HL-60/S4 treated with phorbol 12-myristate 13-acetate at 8.2 ng/mL for 4 days and 3 days (cell line): Measurements from ENCODE around the gene FBXO30.

Source experiments
- in situ Hi-C: fragments of 300-500 bp; cut with MboI; formaldehyde crosslinking; loops from 2 replicates; pipeline ENCODE4 v1.15.0; 2022; ENCODE audit warnings: low sequenced_read_pairs

Gene FBXO30, protein sequence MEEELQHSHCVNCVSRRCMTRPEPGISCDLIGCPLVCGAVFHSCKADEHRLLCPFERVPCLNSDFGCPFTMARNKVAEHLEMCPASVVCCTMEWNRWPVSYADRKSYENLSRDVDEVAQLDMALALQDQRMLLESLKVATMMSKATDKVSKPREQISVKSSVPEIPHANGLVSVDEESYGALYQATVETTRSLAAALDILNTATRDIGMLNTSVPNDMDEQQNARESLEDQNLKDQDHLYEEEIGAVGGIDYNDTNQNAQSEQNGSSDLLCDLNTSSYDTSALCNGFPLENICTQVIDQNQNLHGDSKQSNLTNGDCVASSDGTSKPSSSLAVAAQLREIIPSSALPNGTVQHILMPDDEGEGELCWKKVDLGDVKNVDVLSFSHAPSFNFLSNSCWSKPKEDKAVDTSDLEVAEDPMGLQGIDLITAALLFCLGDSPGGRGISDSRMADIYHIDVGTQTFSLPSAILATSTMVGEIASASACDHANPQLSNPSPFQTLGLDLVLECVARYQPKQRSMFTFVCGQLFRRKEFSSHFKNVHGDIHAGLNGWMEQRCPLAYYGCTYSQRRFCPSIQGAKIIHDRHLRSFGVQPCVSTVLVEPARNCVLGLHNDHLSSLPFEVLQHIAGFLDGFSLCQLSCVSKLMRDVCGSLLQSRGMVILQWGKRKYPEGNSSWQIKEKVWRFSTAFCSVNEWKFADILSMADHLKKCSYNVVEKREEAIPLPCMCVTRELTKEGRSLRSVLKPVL

DNA sequence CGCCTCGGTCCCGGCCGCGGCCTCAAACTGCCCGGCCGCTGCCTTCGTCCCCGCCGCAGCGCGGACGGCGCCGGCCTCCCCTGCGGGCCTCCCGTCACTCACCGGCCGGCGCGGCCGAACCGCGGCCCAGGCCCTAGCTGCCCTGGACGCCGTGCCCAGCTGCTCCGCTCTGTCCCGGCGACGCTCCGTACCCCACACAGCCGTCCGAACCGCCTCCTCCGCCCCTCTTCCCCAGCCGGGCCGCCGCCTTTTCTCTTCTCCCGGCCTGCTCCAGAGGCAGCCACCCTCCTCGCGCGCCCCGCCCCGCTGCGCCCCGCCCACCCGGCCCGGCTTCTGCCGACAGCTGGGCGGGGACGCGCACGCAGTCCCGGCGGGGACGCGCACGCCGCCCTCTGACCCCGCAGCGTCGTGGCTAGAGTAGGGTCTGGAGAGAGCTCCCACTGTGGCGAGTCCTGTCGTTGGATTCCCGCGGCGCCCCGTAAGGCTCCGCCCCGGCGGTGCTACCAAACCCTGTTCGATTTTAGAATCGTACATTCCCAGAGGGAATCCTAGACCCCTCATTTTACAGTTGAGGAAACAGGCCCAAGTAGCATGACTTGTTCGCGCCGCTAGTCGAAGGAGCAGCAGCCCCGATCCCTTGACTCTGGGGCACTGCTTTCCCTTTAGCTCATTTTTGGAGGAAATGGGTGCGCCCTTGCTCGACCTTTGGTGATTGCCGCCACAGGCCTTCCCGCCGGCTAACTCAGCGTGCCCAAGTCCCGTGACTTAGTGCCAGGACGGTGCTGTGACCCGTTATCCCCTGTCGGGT lies at the start of gene FBXO30:
Gene FBXO30 (minus strand): TSS at position 295 of the 808 bp plus-strand sequence. CDS start 8,390 bp downstream, outside the sequence.
- in situ Hi-C loops = loop anchor here (10.0 kb wide), 1 partner anchor 80 kb away; the partner anchor contains the start of gene EPM2A

GRCh38 chr6:145863988-145864616 lies 49.5 kb upstream of the FBXO30 start:
- in situ Hi-C loops = no loop called here

DNA sequence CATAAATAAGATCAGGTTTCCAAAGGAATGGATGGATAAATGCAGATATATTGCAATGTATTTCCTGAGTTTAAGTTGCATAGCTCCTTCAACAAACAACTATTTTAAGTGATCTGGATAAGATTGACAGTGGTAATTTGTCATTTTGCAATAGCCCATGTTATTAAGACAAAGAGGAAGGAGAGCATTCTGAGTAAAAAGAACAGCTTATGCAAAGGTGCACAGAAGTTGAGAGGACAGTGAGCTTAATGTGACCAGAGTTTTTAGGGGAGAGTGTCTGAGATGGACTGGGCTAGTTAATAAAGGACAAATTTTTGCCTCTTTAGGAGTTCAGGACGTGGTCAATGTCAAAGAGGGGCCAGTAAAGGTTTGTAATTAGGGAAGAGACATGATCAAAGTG lies 48.8 kb upstream of the FBXO30 start:
- in situ Hi-C loops = no loop called here

- in situ Hi-C loops = no loop called here
Measured at GRCh38 chr6:145860562-145860961, 46.0 kb upstream of the FBXO30 start.

DNA sequence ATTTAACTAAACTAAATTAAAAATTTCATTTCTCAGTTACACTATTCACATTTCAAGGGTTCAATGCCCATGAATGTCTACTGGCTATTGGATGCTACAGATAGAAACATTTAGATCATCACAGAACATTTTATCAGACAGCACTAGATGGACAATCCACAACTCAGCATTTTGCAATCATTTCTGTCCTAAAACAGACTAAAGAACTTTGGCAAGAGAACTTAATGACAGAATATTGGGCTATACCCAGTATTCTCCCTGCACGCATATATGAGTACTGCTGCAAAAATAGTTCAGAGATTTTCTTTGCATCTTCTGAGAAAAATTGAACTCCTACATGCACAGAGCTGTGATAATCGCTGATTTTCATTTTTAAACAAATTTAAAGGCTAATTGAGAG lies 36.1 kb upstream of the FBXO30 start:
- in situ Hi-C loops = no loop called here

GRCh38 chr6:145848541-145848940 lies 33.9 kb upstream of the FBXO30 start:
- in situ Hi-C loops = no loop called here

DNA sequence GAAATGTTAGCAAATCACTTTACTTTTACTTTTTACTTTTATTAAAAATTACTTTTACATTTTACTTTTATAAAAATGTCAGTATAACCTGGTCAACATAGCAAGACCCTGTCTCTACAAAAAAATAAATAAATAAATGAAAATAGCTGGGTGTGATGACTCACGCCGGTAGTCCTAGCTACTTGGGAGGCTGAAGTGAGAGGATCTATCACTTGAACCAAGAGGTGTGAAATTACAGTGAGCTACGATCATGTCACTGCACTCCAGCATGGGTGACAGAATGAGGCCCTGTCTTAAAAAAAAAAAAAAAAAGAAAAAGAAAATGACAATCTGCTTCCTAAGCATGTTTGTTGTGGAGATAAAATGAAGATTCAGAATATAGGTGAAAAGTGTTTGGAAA lies 31.0 kb upstream of the FBXO30 start:
- in situ Hi-C loops = no loop called here

GRCh38 chr6:145844933-145845540 lies 30.4 kb upstream of the FBXO30 start:
- in situ Hi-C loops = no loop called here

GRCh38 chr6:145842693-145843546 lies 28.3 kb upstream of the FBXO30 start:
- in situ Hi-C loops = no loop called here

DNA sequence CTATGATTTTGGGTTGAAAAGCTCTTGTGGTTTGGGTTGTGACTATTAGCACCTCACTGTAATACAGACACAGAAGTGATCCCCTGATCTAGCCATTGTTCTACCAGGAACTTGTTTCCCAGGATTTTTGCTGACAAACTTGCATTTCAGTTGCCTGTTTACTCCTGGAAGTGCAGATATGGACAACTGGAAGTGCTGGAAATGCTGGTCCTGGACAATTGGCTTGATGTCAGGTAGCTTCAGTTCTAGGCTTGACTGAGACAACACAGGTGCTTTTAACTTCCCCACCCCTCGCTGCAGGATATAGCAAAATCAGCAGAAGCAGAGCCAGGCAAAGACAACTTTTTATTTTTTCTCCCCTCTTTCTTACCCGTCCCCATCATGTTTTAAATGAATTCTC lies 27.1 kb upstream of the FBXO30 start:
- in situ Hi-C loops = no loop called here

DNA sequence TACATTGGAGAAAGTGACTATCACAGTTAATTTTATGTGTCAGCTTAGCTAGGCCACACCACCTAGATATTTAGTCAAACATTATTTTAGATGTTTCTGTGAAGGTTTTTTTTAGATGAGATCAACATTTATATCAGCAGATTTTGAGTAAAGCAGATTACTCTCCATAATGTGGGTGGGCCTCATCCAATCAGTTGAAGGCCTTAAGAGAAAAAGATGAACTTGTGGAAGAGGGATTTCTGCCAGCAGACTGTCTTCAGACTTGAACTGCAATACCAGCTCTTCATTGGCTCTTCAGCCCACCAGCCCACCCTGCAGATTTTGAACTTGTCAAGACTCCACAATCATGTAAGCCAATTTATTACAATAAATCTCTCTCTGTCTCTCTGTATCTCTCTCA lies 25.1 kb upstream of the FBXO30 start:
- in situ Hi-C loops = no loop called here

GRCh38 chr6:145838305-145838704 lies 23.7 kb upstream of the FBXO30 start:
- in situ Hi-C loops = no loop called here

- in situ Hi-C loops = no loop called here
Measured at GRCh38 chr6:145836772-145837171, 22.2 kb upstream of the FBXO30 start.

DNA sequence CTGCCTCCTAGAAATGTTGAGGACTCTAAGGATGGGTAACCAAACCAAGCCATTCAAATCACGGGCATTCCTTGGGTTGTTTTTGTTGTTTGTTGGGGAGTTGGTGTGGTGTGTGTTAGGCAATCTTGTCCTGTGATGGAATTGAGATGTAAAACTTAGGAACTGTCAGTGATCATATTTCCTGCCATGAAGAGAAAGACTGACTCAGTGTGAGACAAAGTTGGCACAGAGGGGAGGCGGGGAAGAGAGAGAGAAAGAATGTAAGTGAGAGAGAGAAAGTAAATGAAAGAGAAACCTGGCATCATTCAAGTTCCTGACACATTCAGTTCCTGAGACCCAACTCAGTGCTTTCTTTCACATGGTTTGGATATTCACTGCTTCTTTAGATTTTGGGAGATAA lies 21.6 kb upstream of the FBXO30 start:
- in situ Hi-C loops = no loop called here

DNA sequence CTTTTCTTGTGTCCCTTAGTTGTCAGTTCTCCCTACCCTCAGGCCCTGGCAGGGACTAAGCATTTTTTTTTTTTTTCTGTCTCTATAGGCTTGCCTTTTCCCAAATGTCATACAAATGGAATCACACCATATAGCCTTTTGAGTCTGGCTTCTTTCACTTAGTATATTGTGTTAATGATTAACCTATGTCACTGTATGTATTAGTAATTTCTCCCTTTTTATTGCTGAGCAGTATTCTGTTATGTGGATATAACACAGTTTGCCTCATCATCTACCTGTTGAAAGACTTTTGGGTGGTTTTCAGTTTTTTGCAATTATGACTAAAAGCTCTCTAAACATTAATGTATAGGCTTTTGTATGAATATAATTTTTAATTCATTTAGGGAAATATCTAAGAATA lies 16.0 kb upstream of the FBXO30 start:
- in situ Hi-C loops = no loop called here

DNA sequence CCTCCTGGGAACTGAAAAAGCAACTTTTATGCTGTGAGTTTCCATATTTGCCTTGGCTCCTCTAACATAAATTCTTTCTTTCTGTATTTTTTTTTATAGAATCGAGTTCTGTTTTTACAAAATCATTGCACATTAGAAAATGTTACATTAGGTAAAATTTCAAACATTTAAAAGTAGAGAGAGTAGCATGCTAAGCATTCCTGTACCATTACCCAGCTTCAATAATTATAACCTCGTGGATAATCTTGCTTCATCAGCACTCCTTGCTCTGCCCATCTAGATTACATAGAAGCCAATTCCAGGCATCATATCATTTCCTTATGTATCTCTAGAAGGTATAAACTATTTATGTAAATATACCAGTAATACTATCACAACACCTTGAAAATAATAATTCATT lies 15.4 kb upstream of the FBXO30 start:
- in situ Hi-C loops = no loop called here

DNA sequence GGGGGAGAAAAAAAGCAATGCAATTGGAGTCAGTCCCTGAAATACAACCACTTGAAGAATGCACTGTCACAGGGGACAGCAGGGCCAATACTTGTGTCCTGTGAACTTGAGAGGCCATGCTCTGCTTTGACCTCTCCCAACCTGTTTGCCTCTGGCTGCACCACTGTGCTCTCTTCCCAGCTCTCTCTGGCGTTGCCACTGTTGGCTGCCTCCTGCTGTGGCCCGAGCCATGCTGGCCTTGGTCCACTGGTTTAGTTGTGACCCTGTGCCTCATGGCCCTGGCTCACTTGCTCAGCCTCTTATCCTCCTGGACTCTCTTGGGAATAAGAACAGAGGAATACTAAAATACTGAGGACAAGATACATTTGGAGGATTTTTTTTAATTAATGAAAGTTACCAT lies 14.5 kb upstream of the FBXO30 start:
- in situ Hi-C loops = no loop called here

DNA sequence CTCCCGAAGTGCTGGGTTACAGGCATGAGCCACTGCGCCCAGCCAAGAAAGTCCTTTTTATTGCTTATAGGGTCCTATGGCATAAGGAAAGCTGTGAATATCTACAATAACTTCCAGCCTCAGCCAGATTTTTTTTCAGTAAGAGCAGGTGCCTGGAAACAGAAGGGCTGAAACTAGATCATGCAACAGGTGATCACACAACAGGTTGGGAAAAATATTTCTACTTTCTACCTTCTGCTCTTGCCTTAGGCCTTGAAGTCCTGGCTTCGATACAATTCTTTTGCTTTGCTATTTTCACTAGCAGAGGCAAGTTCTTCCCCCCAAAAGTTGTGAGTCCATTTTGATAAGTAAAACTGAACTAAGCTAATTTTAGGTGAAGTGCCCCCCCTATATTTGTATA lies 9.7 kb upstream of the FBXO30 start:
- in situ Hi-C loops = no loop called here

GRCh38 chr6:145823328-145823944 lies 8.8 kb upstream of the FBXO30 start:
- in situ Hi-C loops = no loop called here
